HCT116 (cell line): Measurements from ENCODE around the gene BDNF. TPM values are rescaled to one million over a fixed set of nuclear protein-coding genes. Genes with fewer than 3 reads are reported as not detected.

Experiments used
- ATAC-seq: fragments of 200-7000 bp; cut with Tn5 transposase; 2 replicates; pipeline ENCODE4 v1.9.1; 2020; ENCODE audit warnings: mild to moderate bottlenecking, moderate library complexity
- BruUV-seq: library from RNA; stranded (reverse); fragments of 400-500 nt; replicated peaks from 2 replicates; lab custom pipeline; 2021; lab: Mats Ljungman, UMichigan
- CTCF ChIA-PET: fragments of 300-600 bp; sonication (Branson Sonifier 250); formaldehyde crosslinking; loops from one replicate; lab custom pipeline; 2021; ENCODE audit warnings: antibody characterized with exemption; lab: Charles Lee
- POLR2A ChIA-PET: fragments of 300-600, 350-600 bp; sonication (Branson Sonifier 250); formaldehyde crosslinking; loops from one replicate; lab custom pipeline; 2021; ENCODE audit warnings: antibody characterized with exemption; lab: Charles Lee
- RAD21 ChIA-PET, 2 experiments: fragments of 300-600 bp; sonication (Branson Sonifier 250); formaldehyde crosslinking; loops; one replicate each; lab custom pipeline; 2023; ENCODE audit warnings: low total read pairs in 2 of 2; ENCODE audit not compliant: uncharacterized antibody in 2 of 2, unreplicated experiment in 2 of 2, low non-redundant PET in 1 of 2; lab: Charles Lee
- DNase-seq: peaks from one replicate; pipeline ENCODE4 v3.0.0-alpha.2; 2010; ENCODE audit warnings: low read depth, low spot score
- H2AFZ ChIP-seq: fragments of 200-600 bp; shearing (Covaris generic), sonication (generic); 2 replicates; pipeline ENCODE4 v1.6.1; 2017; ENCODE audit warnings: low read depth, mixed run types, mixed read lengths, antibody characterized with exemption, low read length; ENCODE audit not compliant: poor library complexity, severe bottlenecking
- H3K27ac ChIP-seq: 2 replicates; pipeline ENCODE4 v1.5.1; 2012; ENCODE audit warnings: low read depth, low read length
- H3K27me3 ChIP-seq: fragments of 200-600 bp; sonication (generic); 2 replicates; pipeline ENCODE4 v1.6.1; 2016; ENCODE audit warnings: mixed run types, low read length, mixed read lengths; ENCODE audit not compliant: insufficient read depth
- H3K36me3 ChIP-seq, 2 experiments: fragments of 200-500 bp in 1 of 2; fragments of 200-600 bp in 1 of 2; sonication (Bioruptor generic) in 1 of 2; sonication (generic) in 1 of 2; 2 replicates each; pipeline versions ENCODE4 v1.5.1 to v1.6.1; 2014 to 2016; ENCODE audit warnings: low read length in 2 of 2, inconsistent platforms in 1 of 2, mixed read lengths in 1 of 2, mixed run types in 1 of 2; ENCODE audit not compliant: insufficient read depth in 2 of 2, control insufficient read depth in 1 of 2
- H3K4me1 ChIP-seq, 2 experiments: fragments of 200-600 bp in 1 of 2; sonication (generic) in 1 of 2; 2 replicates each; pipeline versions ENCODE4 v1.5.1 to v1.6.1; 2012 to 2017; ENCODE audit warnings: low read length in 2 of 2, inconsistent platforms in 1 of 2, mild to moderate bottlenecking in 1 of 2, mixed read lengths in 1 of 2, mixed run types in 1 of 2, moderate library complexity in 1 of 2; ENCODE audit not compliant: insufficient read depth in 2 of 2, control insufficient read depth in 1 of 2
- H3K4me2 ChIP-seq: fragments of 200-600 bp; sonication (generic); 2 replicates; pipeline ENCODE4 v1.6.1; 2017; ENCODE audit warnings: mixed run types, low read length, mixed read lengths
- H3K4me3 ChIP-seq, 2 experiments: fragments of 200-600 bp in 1 of 2; sonication (generic) in 1 of 2; replicated peaks in 1 of 2; 2 replicates each; pipeline ENCODE4 v1.5.1; 2011 to 2016; ENCODE audit warnings: low read length in 2 of 2, control low read depth in 1 of 2, low read depth in 1 of 2, mild to moderate bottlenecking in 1 of 2, mixed read lengths in 1 of 2, mixed run types in 1 of 2
- H3K79me2 ChIP-seq: fragments of 200-600 bp; sonication (generic); 2 replicates; pipeline ENCODE4 v1.6.1; 2017; ENCODE audit warnings: mild to moderate bottlenecking, mixed run types, low read length, moderate library complexity, mixed read lengths; ENCODE audit not compliant: insufficient read depth
- H3K9ac ChIP-seq: fragments of 200-600 bp; sonication (generic); 2 replicates; pipeline ENCODE4 v1.6.1; 2016; ENCODE audit warnings: low read length, mixed read lengths
- H3K9me2 ChIP-seq: fragments of 200-600 bp; sonication (generic), shearing (Covaris generic); 2 replicates; pipeline ENCODE4 v1.6.1; 2017; ENCODE audit warnings: mixed run types, mild to moderate bottlenecking, moderate library complexity; ENCODE audit not compliant: insufficient read depth
- H3K9me3 ChIP-seq, 2 experiments: fragments of 200-500 bp in 1 of 2; fragments of 200-600 bp in 1 of 2; sonication (Bioruptor generic) in 1 of 2; sonication (generic) in 1 of 2; 2 replicates each; pipeline ENCODE4 v1.6.1; 2014 to 2017; ENCODE audit warnings: low read length in 2 of 2, mixed read lengths in 2 of 2, inconsistent platforms in 1 of 2, low read depth in 1 of 2, mild to moderate bottlenecking in 1 of 2, mixed run types in 1 of 2, moderate library complexity in 1 of 2; ENCODE audit not compliant: control insufficient read depth in 1 of 2, insufficient read depth in 1 of 2
- H4K20me1 ChIP-seq: fragments of 200-600 bp; sonication (generic), shearing (Covaris generic); 2 replicates; pipeline ENCODE4 v1.6.1; 2017; ENCODE audit warnings: mixed run types, mild to moderate bottlenecking, moderate library complexity; ENCODE audit not compliant: insufficient read depth
- CEBPB ChIP-seq: IDR thresholded peaks from 2 replicates; pipeline ENCODE4 v1.6.1; 2012; ENCODE audit warnings: low read depth
- ELF1 ChIP-seq: IDR thresholded peaks from 2 replicates; pipeline ENCODE4 v1.6.1; 2012; ENCODE audit warnings: low read depth, borderline replicate concordance
- POLR2A ChIP-seq: IDR thresholded peaks from 2 replicates; pipeline ENCODE4 v1.7.0; 2011; ENCODE audit warnings: borderline replicate concordance; ENCODE audit not compliant: insufficient read depth, insufficient read length; ENCODE audit errors: extremely low read depth
- POLR2AphosphoS5 ChIP-seq: IDR thresholded peaks from 2 replicates; pipeline ENCODE4 v1.6.1; 2011; ENCODE audit warnings: mild to moderate bottlenecking, low read depth, low read length, moderate library complexity
- RAD21 ChIP-seq: IDR thresholded peaks from 2 replicates; pipeline ENCODE4 v1.6.1; 2012; ENCODE audit warnings: low read depth, mild to moderate bottlenecking
- intact Hi-C: fragments of 100-400 bp; cut with micrococcal nuclease; formaldehyde crosslinking; loops from 2 replicates; pipeline ENCODE4 v1.10.0; 2022
- total RNA-seq: library from RNA; stranded (reverse); gene quantifications from one replicate; pipeline ENCODE4 v1.2.1, GENCODE V29; 2021; ENCODE audit not compliant: unreplicated experiment
- TF ChIP-seq, protein P1 (sequence below): IDR thresholded peaks from 2 replicates; pipeline ENCODE4 v1.6.1; 2012; ENCODE audit warnings: low read depth
- TF ChIP-seq, protein P2 (sequence below): IDR thresholded peaks from 2 replicates; pipeline ENCODE4 v1.6.1; 2012
- TF ChIP-seq, protein P3 (sequence below): IDR thresholded peaks from 2 replicates; pipeline ENCODE4 v1.6.1; 2012

Gene BDNF
- total RNA-seq, 1 experiment from 2014 or later, result 22.0 TPM

DNA sequence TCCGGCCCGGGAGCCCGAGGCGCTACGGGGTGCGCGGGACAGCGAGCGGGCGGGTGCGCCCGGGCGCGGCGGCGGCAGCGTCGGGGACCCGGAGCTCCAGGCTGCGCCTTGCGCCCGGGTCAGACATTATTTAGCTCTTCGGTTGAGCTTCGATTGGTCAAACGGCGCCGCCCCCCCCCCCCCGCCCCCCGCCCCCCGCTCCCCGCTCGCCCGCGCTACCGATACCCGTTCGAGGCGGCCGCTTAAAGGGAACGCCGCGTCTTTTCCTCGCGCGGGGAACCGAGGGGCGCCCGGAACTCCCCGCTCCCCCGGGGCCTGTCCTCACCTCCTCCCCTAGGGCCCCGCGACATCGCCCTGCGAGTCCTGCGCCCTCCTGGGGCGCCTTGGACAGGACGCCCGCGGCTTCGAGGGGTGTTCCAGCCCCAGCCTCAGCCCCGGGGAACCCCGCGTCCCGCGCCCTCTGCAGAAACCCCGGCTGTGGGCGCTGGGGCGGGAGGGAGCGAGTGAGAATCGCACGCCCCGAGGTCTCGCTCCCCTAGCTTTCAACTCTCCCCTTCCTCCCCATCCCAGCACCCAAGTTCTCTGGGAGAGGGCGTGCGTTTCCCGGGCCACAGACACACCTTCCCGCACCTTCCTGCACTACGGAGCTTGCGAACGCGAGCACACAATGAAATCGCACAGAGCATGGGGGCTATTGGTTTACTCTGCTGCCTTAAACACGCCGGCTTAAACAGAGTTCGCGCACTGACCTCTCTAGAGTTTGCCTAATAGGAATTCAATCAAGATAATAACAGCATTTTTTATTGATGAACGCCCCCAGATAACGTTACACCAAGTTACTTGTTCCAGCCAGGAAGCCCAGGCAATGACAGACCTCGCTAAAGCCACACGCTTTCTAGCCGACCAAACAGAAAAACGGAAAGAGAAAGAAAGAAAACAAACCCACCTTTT, at the start of gene BDNF (continued):
- TF ChIP-seq, protein P1, sequence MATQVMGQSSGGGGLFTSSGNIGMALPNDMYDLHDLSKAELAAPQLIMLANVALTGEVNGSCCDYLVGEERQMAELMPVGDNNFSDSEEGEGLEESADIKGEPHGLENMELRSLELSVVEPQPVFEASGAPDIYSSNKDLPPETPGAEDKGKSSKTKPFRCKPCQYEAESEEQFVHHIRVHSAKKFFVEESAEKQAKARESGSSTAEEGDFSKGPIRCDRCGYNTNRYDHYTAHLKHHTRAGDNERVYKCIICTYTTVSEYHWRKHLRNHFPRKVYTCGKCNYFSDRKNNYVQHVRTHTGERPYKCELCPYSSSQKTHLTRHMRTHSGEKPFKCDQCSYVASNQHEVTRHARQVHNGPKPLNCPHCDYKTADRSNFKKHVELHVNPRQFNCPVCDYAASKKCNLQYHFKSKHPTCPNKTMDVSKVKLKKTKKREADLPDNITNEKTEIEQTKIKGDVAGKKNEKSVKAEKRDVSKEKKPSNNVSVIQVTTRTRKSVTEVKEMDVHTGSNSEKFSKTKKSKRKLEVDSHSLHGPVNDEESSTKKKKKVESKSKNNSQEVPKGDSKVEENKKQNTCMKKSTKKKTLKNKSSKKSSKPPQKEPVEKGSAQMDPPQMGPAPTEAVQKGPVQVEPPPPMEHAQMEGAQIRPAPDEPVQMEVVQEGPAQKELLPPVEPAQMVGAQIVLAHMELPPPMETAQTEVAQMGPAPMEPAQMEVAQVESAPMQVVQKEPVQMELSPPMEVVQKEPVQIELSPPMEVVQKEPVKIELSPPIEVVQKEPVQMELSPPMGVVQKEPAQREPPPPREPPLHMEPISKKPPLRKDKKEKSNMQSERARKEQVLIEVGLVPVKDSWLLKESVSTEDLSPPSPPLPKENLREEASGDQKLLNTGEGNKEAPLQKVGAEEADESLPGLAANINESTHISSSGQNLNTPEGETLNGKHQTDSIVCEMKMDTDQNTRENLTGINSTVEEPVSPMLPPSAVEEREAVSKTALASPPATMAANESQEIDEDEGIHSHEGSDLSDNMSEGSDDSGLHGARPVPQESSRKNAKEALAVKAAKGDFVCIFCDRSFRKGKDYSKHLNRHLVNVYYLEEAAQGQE, result no peak
- TF ChIP-seq ELF1, result no peak
- TF ChIP-seq CEBPB, result no peak
- TF ChIP-seq, protein P2, sequence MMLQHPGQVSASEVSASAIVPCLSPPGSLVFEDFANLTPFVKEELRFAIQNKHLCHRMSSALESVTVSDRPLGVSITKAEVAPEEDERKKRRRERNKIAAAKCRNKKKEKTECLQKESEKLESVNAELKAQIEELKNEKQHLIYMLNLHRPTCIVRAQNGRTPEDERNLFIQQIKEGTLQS, result no peak

DNA sequence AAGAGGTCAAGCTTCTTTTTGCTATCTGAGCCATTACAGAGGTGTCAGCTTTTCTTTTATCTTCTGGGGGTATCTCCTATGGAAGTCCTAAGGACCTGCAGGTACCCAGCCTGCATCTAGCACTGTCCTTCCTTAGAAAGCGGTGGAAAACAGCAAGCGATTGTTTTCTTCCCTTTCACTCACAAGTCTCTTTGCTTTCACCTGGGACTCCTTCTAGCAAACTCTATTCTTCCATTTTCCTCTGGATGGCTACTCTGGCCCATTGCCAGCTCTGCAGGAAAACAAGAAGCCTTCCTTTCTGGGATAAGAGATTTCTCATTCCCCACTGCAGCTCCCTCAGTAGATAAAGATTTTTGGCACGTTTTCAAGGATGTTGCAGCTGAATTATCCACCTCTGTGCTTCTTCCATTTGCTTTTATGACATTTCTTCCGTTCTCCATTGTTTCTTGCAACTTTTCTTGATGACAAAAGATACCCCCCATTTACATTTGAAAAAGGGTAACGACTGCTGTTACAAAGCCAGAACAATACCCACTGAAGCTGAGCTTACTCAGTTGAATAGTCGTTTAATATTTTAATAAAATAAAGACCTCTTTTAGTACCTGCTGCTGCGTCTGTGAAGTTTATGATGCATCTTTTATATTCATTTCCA, 40.2 kb upstream of the BDNF start:
- Histone ChIP-seq H3K9ac (no peak overlapping the region), H3K4me1 (no peaks in the 10 kb centered on the region), H3K4me2 (no peak overlapping the region), H3K36me3 (no peaks in the 10 kb centered on the region), H3K9me2 (no peaks in the 10 kb centered on the region), H3K27ac (no peak overlapping the region), H3K27me3 (no peaks in the 10 kb centered on the region), H3K79me2 (no peaks in the 10 kb centered on the region), H3K9me3 (no peaks in the 10 kb centered on the region), H3K4me3 (no peak overlapping the region), H2AFZ (no peak overlapping the region), H4K20me1 (no peaks in the 10 kb centered on the region)
- intact Hi-C loops, result no loop called here
- no peak for DNase-seq
- no peak for ATAC-seq
- no TSS peak for BruUV-seq
- CTCF ChIA-PET, result no interaction called here
- TF ChIP-seq, protein P3, sequence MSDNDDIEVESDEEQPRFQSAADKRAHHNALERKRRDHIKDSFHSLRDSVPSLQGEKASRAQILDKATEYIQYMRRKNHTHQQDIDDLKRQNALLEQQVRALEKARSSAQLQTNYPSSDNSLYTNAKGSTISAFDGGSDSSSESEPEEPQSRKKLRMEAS, result no peak
- TF ChIP-seq POLR2A, result no peak
- TF ChIP-seq POLR2AphosphoS5, result no peak
- TF ChIP-seq ELF1, result no peak
- no peak for TF ChIP-seq RAD21
- RAD21 ChIA-PET, result no interaction called here
- POLR2A ChIA-PET, result no interaction called here
